CD4-positive, alpha-beta memory T cell (primary cell): ENCODE data around the gene NUP62. TPM values are rescaled to one million over a fixed set of nuclear protein-coding genes. Genes with fewer than 3 reads are reported as not detected.
A peak's percentile ranks its signal among the peaks of the same experiment; 100 is the strongest.
"Not testable (repeated sequence)": the region's sequence is repeated elsewhere in the genome, so short reads cannot be mapped to it uniquely, and the experiment has no call there.

Source experiments
- CTCF ChIA-PET: fragments of 350-600 bp; sonication (Branson Sonifier 250); formaldehyde crosslinking; loops from one replicate; lab custom pipeline; 2021; ENCODE audit warnings: inconsistent platforms; ENCODE audit not compliant: partially characterized antibody; lab: Charles Lee
- POLR2A ChIA-PET: fragments of 350-600 bp; sonication (Branson Sonifier 250); formaldehyde crosslinking; loops from one replicate; lab custom pipeline; 2021; ENCODE audit not compliant: partially characterized antibody; lab: Charles Lee
- DNase-seq, 5 donors: peaks; one replicate each; pipeline versions ENCODE4 v3.0.0 to v3.0.0-alpha.2; 2020 to 2022; ENCODE audit warnings: mixed read lengths in 1 of 5
- H3K27ac ChIP-seq: one replicate; pipeline ENCODE4 v1.7.0; 2013; ENCODE audit warnings: low read depth, low read length
- H3K27me3 ChIP-seq: 2 replicates; pipeline ENCODE4 v1.7.0; 2013; ENCODE audit warnings: mild to moderate bottlenecking, low read length, moderate library complexity; ENCODE audit not compliant: insufficient read depth
- H3K36me3 ChIP-seq: 2 replicates; pipeline ENCODE4 v1.7.0; 2013; ENCODE audit warnings: mild to moderate bottlenecking, low read length, moderate library complexity; ENCODE audit not compliant: insufficient read depth
- H3K4me1 ChIP-seq: 2 replicates; pipeline ENCODE4 v1.7.0; 2013; ENCODE audit warnings: mild to moderate bottlenecking, low read length, moderate library complexity; ENCODE audit not compliant: insufficient read depth
- H3K4me3 ChIP-seq, 2 donors: one replicate each; pipeline ENCODE4 v1.7.0; 2013; ENCODE audit warnings: low read length in 2 of 2, mild to moderate bottlenecking in 1 of 2
- H3K9me3 ChIP-seq, 2 donors: one replicate each; pipeline ENCODE4 v1.7.0; 2013; ENCODE audit warnings: low read length in 2 of 2, control low read depth in 1 of 2; ENCODE audit not compliant: control insufficient read depth in 1 of 2
- H3K27ac Mint-ChIP-seq, 7 donors: one replicate each; pipeline ENCODE4 v1.8.0; 2020 to 2021; ENCODE audit warnings: mixed read lengths in 7 of 7, mild to moderate bottlenecking in 6 of 7, inconsistent platforms in 3 of 7, moderate library complexity in 3 of 7
- H3K27me3 Mint-ChIP-seq, 2 donors: one replicate each; pipeline ENCODE4 v1.8.0; 2020 to 2021; ENCODE audit warnings: mixed read lengths in 2 of 2
- H3K36me3 Mint-ChIP-seq, 2 donors: one replicate each; pipeline ENCODE4 v1.8.0; 2020 to 2021; ENCODE audit warnings: mixed read lengths in 2 of 2, inconsistent platforms in 1 of 2, mild to moderate bottlenecking in 1 of 2
- H3K4me1 Mint-ChIP-seq, 4 donors: one replicate each; pipeline ENCODE4 v1.8.0; 2020 to 2021; ENCODE audit warnings: mixed read lengths in 4 of 4, mild to moderate bottlenecking in 1 of 4
- H3K4me3 Mint-ChIP-seq, 8 donors: one replicate each; pipeline ENCODE4 v1.8.0; 2020 to 2021; ENCODE audit warnings: mixed read lengths in 8 of 8, mild to moderate bottlenecking in 7 of 8, moderate library complexity in 6 of 8, inconsistent platforms in 3 of 8
- H3K9me3 Mint-ChIP-seq, 8 donors: one replicate each; pipeline ENCODE4 v1.8.0; 2020 to 2021; ENCODE audit warnings: mixed read lengths in 8 of 8, mild to moderate bottlenecking in 5 of 8, inconsistent platforms in 3 of 8, moderate library complexity in 1 of 8
- intact Hi-C: fragments of 100-400 bp; cut with micrococcal nuclease; formaldehyde crosslinking; loops from one replicate; pipeline ENCODE4 v1.15.1; 2023
- polyA plus RNA-seq, 2 donors: library from polyadenylated mRNA; unstranded; fragments of 300-500 nt; fragmentation: Illumina TruSeq; gene quantifications; one replicate each; pipeline ENCODE4 v1.2.3, GENCODE V29; 2021
- total RNA-seq, 2 experiments: library from RNA; stranded (reverse); gene quantifications; one replicate each; pipeline ENCODE4 v1.2.3, GENCODE V29; 2021

The NUP62 gene
- total and polyA plus RNA-seq, 4 experiments from 2014 or later = 43.3 to 71.0 (median 66.7) TPM

DNA sequence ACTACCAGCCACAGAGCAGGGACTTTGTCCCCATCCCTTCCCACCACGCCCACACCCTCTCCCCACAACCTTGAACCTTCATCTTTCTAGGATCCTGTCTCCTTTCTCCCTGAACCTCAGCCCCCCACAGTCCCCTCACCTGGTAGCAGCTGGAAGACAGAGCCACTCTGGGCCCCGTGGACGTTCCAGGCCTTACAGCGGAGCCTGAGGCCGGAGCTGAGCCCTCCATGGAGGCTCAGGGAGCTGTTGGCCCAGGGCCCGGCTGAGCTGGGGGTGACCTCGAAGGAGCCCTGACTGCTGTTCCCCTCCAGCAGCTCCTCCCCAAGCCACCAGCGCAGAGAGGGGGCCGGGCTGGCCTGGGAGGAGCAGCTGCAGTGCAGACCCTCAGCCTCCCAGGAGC is 28.8 kb upstream of the NUP62 start:
- H3K4me1 ChIP-seq, H3K9me3 Mint-ChIP-seq, H3K27me3 ChIP-seq, H3K9me3 ChIP-seq, H3K36me3 Mint-ChIP-seq, H3K36me3 ChIP-seq, H3K27ac ChIP-seq, POLR2A ChIA-PET, H3K4me3 Mint-ChIP-seq, H3K27ac Mint-ChIP-seq, CTCF ChIA-PET, H3K4me1 Mint-ChIP-seq, DNase-seq, intact Hi-C loops, H3K4me3 ChIP-seq: not testable (repeated sequence)
- H3K27me3 Mint-ChIP-seq = peaks cover 6 to 14% of the 10 kb centered on the region in 2 donors

DNA sequence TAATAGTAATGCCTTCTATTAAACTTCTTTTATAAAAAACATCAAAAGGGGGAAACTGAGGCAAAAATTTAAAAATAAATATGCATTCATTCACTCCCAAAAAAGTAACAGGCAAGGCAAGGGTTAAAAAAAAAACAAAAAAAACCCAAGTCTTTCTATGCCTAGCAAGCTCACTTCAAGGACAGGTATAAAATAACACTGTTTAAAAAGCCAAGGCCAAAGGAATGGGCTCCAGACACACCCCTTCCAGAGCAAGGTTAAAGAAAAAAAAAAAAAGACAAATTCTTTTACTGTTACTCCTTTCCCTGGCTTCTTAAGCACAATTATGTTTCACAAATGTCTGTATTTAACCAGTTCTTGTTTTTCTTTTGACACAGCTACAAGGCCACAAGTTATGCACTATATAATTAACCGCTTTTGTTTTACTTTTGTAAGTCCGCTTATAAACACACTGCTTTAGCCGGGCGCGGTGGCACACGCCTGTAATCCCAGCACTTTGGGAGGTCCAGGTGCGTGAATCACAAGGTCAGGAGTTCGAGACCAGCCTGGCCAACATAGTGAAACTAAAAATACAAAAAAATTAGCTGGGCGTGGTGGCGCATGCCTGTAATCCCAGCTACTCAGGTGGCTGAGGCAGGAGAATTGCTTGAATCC is 28.1 kb upstream of the NUP62 start:
- peaks cover 0 to 8% (median 0%) of the 10 kb centered on the region in 8 donors for H3K9me3 Mint-ChIP-seq
- no peak for DNase-seq
- Histone ChIP-seq H3K4me1 (no peaks in the 10 kb centered on the region), H3K9me3 (no peaks in the 10 kb centered on the region), H3K27me3 (no peaks in the 10 kb centered on the region), H3K27ac (no peak overlapping the region), H3K4me3 (no peak overlapping the region), H3K36me3 (no peaks in the 10 kb centered on the region)
- peaks cover 6 to 14% of the 10 kb centered on the region in 2 donors for H3K27me3 Mint-ChIP-seq
- no peak overlapping the region for H3K27ac Mint-ChIP-seq
- ChIA-PET CTCF (no interaction called here), POLR2A (no interaction called here)
- no peaks in the 10 kb centered on the region for H3K4me1 Mint-ChIP-seq
- intact Hi-C loops = no loop called here
- H3K4me3 Mint-ChIP-seq = no peak overlapping the region
- H3K36me3 Mint-ChIP-seq = no peaks in the 10 kb centered on the region

GRCh38 chr19:49956115-49956495 is 26.8 kb upstream of the NUP62 start:
- Mint-ChIP-seq H3K27ac (no peak overlapping the region), H3K36me3 (no peaks in the 10 kb centered on the region), H3K27me3 (peaks cover 3 to 17% of the 10 kb centered on the region in 2 donors), H3K4me3 (no peak overlapping the region), H3K9me3 (peaks cover 0 to 2% (median 0%) of the 10 kb centered on the region in 8 donors), H3K4me1 (no peaks in the 10 kb centered on the region)
- Histone ChIP-seq H3K9me3 (no peaks in the 10 kb centered on the region), H3K4me1 (no peaks in the 10 kb centered on the region), H3K27ac (no peak overlapping the region), H3K4me3 (no peak overlapping the region), H3K36me3 (no peaks in the 10 kb centered on the region), H3K27me3 (no peaks in the 10 kb centered on the region)
- intact Hi-C loops = no loop called here
- no peak for DNase-seq
- ChIA-PET POLR2A (no interaction called here), CTCF (no interaction called here)

- Histone ChIP-seq H3K36me3 (no peaks in the 10 kb centered on the region), H3K27ac (no peak overlapping the region), H3K4me3 (no peak overlapping the region), H3K9me3 (no peaks in the 10 kb centered on the region), H3K27me3 (no peaks in the 10 kb centered on the region), H3K4me1 (no peaks in the 10 kb centered on the region)
- POLR2A ChIA-PET = no interaction called here
- Mint-ChIP-seq H3K4me3 (no peak overlapping the region), H3K27ac (no peak overlapping the region), H3K27me3 (peaks cover 5 to 17% of the 10 kb centered on the region in 2 donors), H3K36me3 (no peaks in the 10 kb centered on the region), H3K9me3 (peaks cover 0 to 2% (median 0%) of the 10 kb centered on the region in 8 donors), H3K4me1 (no peaks in the 10 kb centered on the region)
- CTCF ChIA-PET = interaction anchor here (0.7 to 1.1 kb wide), 2 partner anchors 24 to 31 kb away, joined by 3 read pairs; no protein-coding TSS in a partner anchor
- no peak for DNase-seq
- intact Hi-C loops = no loop called here
Measured at GRCh38 chr19:49954933-49955332, 25.6 kb upstream of the NUP62 start.

DNA sequence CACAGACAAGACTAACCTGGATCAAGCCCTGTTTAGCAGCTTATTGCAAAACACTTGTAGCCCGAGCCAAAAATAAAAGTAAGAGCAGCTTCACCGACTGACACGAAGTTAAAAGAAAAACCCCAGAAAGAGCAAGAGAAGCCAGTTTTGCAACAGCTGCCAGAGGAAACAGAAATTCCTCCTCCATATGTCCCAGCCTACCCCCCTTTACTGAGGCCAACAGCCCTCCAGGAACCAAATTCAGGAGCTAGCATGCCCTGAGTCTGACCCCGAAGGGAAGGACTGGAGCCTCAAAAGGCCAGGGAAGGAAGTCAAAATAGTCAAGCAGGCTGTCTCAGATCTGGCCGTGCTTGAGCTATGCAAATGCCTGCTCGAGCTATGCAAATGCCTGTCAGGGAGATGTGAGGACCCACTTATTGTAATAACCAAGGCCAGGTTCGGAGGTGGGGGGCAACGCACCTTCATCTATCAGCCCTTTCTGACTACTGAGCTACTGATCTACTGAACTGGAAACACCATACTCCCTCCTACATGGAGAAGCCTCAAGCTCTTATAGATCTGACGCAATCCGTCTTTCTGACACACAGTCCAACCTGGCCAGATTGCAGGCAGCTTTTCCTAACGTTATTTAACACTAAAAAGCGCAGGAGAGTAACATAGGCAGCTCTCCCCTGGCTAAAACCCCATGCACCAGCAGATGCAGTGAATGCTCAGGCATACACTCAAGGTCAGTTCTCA is 25.0 kb upstream of the NUP62 start:
- H3K4me1 ChIP-seq = no peaks in the 10 kb centered on the region
- no peak overlapping the region for H3K4me3 ChIP-seq
- H3K27me3 ChIP-seq = no peaks in the 10 kb centered on the region
- no peaks in the 10 kb centered on the region for H3K36me3 Mint-ChIP-seq
- POLR2A ChIA-PET = no interaction called here
- intact Hi-C loops = no loop called here
- H3K4me3 Mint-ChIP-seq = no peak overlapping the region
- peaks cover 5 to 17% of the 10 kb centered on the region in 2 donors for H3K27me3 Mint-ChIP-seq
- no peaks in the 10 kb centered on the region for H3K9me3 ChIP-seq
- CTCF ChIA-PET = interaction anchor here (0.7 to 1.2 kb wide), 3 partner anchors 16 to 31 kb away, joined by 3 read pairs; no protein-coding TSS in a partner anchor
- no peaks in the 10 kb centered on the region for H3K36me3 ChIP-seq
- H3K4me1 Mint-ChIP-seq = no peaks in the 10 kb centered on the region
- no peak for DNase-seq
- H3K27ac ChIP-seq = no peak overlapping the region
- peaks cover 0 to 2% (median 0%) of the 10 kb centered on the region in 8 donors for H3K9me3 Mint-ChIP-seq
- H3K27ac Mint-ChIP-seq = peak overlapping the region in 1 of 7 donors; percentile 60

- Histone ChIP-seq H3K4me3 (no peak overlapping the region), H3K4me1 (no peaks in the 10 kb centered on the region), H3K9me3 (no peaks in the 10 kb centered on the region), H3K27ac (no peak overlapping the region), H3K27me3 (no peaks in the 10 kb centered on the region), H3K36me3 (no peaks in the 10 kb centered on the region)
- CTCF ChIA-PET = interaction anchor here (1.2 kb wide), 1 partner anchor 15 kb away, joined by 3 read pairs; no protein-coding TSS in a partner anchor
- Mint-ChIP-seq H3K4me1 (no peaks in the 10 kb centered on the region), H3K4me3 (no peak overlapping the region), H3K9me3 (peaks cover 0 to 2% (median 0%) of the 10 kb centered on the region in 8 donors), H3K36me3 (no peaks in the 10 kb centered on the region), H3K27ac (no peak overlapping the region), H3K27me3 (peaks cover 6 to 17% of the 10 kb centered on the region in 2 donors)
- POLR2A ChIA-PET = no interaction called here
- intact Hi-C loops = no loop called here
- DNase-seq = no peak
Measured at GRCh38 chr19:49953416-49953815, 24.1 kb upstream of the NUP62 start.

- no peaks in the 10 kb centered on the region for H3K27me3 ChIP-seq
- no peak overlapping the region for H3K4me3 Mint-ChIP-seq
- H3K36me3 ChIP-seq = no peaks in the 10 kb centered on the region
- H3K4me3 ChIP-seq = no peak overlapping the region
- ChIA-PET CTCF (interaction anchor here (1.2 kb wide), 1 partner anchor 15 kb away, joined by 3 read pairs; no protein-coding TSS in a partner anchor), POLR2A (no interaction called here)
- H3K4me1 Mint-ChIP-seq = no peaks in the 10 kb centered on the region
- peaks cover 0 to 2% (median 0%) of the 10 kb centered on the region in 8 donors for H3K9me3 Mint-ChIP-seq
- no peak for DNase-seq
- H3K36me3 Mint-ChIP-seq = no peaks in the 10 kb centered on the region
- intact Hi-C loops = no loop called here
- no peak overlapping the region for H3K27ac ChIP-seq
- no peaks in the 10 kb centered on the region for H3K9me3 ChIP-seq
- no peak overlapping the region for H3K27ac Mint-ChIP-seq
- H3K4me1 ChIP-seq = no peaks in the 10 kb centered on the region
- H3K27me3 Mint-ChIP-seq = peaks cover 5 to 15% of the 10 kb centered on the region in 2 donors
Measured at GRCh38 chr19:49952906-49953305, 23.6 kb upstream of the NUP62 start.
